Measurements from ENCODE around the gene TDO2.
"Not testable (repeated sequence)": the region's sequence is repeated elsewhere in the genome, so short reads cannot be mapped to it uniquely, and the experiment has no call there.

TDO2 gene

DNA sequence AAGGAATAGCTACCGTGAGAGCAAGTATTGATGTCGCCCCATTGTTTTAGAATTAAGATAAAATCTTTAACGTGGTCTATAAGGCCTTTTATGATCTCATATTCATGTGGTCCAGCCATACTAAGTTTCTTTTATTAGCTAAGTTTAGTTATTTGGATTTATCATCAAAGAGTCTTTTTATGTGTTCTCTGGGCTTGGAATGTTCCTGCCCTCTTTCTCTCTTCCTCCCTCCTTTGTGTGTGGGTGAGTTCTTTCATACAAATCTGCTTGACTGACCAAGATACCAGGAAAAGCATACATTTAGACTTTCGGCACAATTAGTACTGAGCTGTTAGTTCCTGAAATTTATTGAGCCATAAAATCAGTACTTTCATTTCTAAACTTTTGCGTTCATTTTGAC lies 11.3 kb downstream of the TDO2 start:
- no peak overlapping the region for H3K4me3 Mint-ChIP-seq
- DNase-seq: no peak
- no peaks in the 10 kb centered on the region for H3K9me3 Mint-ChIP-seq
- H3K36me3 Mint-ChIP-seq (ENCODE audit: insufficient read depth): no peaks in the 10 kb centered on the region
- no peak overlapping the region for H3K27ac Mint-ChIP-seq
- no peak for ATAC-seq (replicated peaks)
- H3K27me3 Mint-ChIP-seq: peaks cover 5 to 8% of the 10 kb centered on the region in 2 donors
- H3K4me1 Mint-ChIP-seq (ENCODE audit: low read depth in 2 of 2): no peaks in the 10 kb centered on the region

DNA sequence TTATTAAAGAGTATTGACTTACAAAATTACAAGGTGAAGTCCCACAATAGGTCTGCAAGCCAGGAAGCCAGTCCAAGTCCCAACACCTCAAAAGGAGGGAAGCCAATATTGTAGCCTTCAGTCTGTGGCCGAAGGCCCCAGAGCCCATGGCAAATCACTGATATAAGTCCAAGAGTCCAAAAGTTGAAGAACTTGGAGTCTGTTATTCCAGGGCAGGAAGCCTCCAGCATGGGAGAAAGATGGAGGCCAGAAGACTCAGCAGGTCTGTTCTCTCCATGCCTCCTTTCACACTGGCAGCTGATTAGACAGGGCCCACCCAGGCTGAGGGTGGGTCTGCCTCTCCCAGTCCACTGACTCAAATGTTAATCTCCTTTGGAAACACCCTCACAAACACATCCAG lies 18.1 kb downstream of the TDO2 start:
- no peak for ATAC-seq (replicated peaks)

DNA sequence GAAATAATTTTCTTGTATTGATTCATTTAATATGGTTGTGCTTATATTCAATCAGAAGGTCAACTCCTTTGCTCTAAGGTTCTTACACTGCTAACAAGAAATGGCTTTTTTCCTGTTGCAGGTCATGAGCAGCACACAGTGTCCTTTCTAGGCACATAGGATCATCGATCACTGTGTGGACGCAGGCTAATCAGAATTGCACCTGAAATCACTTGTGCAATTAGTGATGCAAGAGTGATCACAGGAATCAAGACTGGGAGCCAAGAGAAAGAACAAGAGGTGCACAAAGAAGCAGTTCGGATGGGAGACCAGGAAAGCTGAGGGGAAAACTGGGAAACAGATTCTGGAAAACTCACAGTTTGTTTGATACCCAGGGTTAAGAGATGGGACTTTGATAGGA lies 21.1 kb downstream of the TDO2 start:
- H3K36me3 Mint-ChIP-seq (ENCODE audit: insufficient read depth): peaks cover 28% of the 10 kb centered on the region
- DNase-seq: no peak
- no peak overlapping the region for H3K4me3 Mint-ChIP-seq
- no peak overlapping the region for H3K27ac Mint-ChIP-seq
- no peaks in the 10 kb centered on the region for H3K9me3 Mint-ChIP-seq
- no peaks in the 10 kb centered on the region for H3K27me3 Mint-ChIP-seq
- H3K4me1 Mint-ChIP-seq (ENCODE audit: low read depth in 2 of 2): no peaks in the 10 kb centered on the region
- ATAC-seq (replicated peaks): no peak

More for the DNA sequence above, 18.1 kb downstream of the TDO2 start:
- no peaks in the 10 kb centered on the region for H3K27me3 Mint-ChIP-seq
- H3K36me3 Mint-ChIP-seq (ENCODE audit: insufficient read depth): peaks cover 7% of the 10 kb centered on the region
- DNase-seq: no peak
- H3K9me3 Mint-ChIP-seq: no peaks in the 10 kb centered on the region
- H3K4me3 Mint-ChIP-seq: no peak overlapping the region
- no peak overlapping the region for H3K27ac Mint-ChIP-seq
- no peaks in the 10 kb centered on the region for H3K4me1 Mint-ChIP-seq (ENCODE audit: low read depth in 2 of 2)

DNA sequence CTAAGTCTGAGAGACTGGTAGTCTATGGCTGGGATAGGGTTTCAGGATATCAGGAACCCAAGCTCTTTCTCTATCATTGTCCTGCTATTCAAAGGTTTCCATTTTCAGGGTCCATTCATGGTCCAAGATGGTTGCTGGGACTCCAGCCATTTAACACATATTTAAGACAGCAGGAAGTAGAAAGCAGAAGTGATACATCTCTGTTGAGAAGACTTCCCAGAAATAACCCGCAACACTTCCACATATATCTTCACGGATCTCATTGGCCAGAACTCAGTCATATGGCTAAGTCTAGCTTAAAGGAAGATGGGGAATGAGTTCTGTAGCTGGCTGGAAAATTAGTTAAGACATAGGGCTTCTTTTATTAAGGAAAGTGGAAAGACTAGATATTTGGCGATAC lies 26.3 kb downstream of the TDO2 start:
- no peak overlapping the region for H3K27ac Mint-ChIP-seq
- DNase-seq: no peak
- no peaks in the 10 kb centered on the region for H3K4me1 Mint-ChIP-seq (ENCODE audit: low read depth in 2 of 2)
- no peaks in the 10 kb centered on the region for H3K27me3 Mint-ChIP-seq
- ATAC-seq (replicated peaks): no peak
- peaks cover 23% of the 10 kb centered on the region for H3K36me3 Mint-ChIP-seq (ENCODE audit: insufficient read depth)
- H3K9me3 Mint-ChIP-seq: no peaks in the 10 kb centered on the region
- H3K4me3 Mint-ChIP-seq: no peak overlapping the region

DNA sequence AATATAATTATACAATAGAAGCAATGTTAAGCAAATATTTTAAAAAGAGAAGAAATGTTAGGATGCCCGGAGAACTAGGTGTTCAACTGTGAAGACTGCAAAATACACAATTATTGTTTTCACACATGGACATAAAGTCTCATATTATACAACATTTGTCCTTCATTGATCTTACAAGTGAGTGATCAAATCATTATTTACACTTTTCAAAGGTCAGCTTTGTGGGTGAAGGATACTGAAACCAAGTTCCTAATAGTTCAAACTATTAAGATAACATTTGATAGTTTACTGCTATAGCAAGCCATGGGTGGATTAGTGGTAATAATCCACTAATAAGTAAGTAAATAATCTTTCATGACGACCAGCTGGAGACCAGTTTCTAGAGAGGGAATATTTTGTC lies 26.8 kb downstream of the TDO2 start:
- DNase-seq (no peak), ATAC-seq (replicated peaks) (no peak)
- no peaks in the 10 kb centered on the region for H3K4me1 Mint-ChIP-seq (ENCODE audit: low read depth in 2 of 2)
- H3K27me3 Mint-ChIP-seq: no peaks in the 10 kb centered on the region
- H3K4me3 Mint-ChIP-seq: no peak overlapping the region
- no peaks in the 10 kb centered on the region for H3K9me3 Mint-ChIP-seq
- peaks cover 23% of the 10 kb centered on the region for H3K36me3 Mint-ChIP-seq (ENCODE audit: insufficient read depth)
- no peak overlapping the region for H3K27ac Mint-ChIP-seq

DNA sequence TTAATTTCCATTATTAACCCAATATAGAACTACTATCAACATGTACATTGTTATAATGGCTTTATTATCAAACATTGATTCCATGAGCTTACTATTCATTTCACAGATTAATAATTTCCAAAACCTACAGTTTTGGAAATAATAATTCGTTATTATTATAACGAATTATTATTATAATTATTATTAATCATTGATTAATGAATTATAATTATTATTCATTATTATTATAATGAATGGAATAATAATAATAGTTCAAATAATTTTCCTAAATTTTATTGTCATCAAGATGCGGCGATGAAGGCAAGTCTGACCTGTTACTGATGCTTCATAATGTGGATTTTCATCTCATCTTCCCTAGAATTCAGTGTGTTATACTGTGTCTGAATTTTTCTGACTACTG lies 28.1 kb downstream of the TDO2 start:
- H3K4me1 Mint-ChIP-seq (ENCODE audit: low read depth in 2 of 2): no peaks in the 10 kb centered on the region
- no peak for ATAC-seq (replicated peaks)
- H3K9me3 Mint-ChIP-seq: no peaks in the 10 kb centered on the region
- H3K36me3 Mint-ChIP-seq (ENCODE audit: insufficient read depth): peaks cover 25% of the 10 kb centered on the region
- no peak overlapping the region for H3K27ac Mint-ChIP-seq
- no peak for DNase-seq
- no peak overlapping the region for H3K4me3 Mint-ChIP-seq
- H3K27me3 Mint-ChIP-seq: no peaks in the 10 kb centered on the region

DNA sequence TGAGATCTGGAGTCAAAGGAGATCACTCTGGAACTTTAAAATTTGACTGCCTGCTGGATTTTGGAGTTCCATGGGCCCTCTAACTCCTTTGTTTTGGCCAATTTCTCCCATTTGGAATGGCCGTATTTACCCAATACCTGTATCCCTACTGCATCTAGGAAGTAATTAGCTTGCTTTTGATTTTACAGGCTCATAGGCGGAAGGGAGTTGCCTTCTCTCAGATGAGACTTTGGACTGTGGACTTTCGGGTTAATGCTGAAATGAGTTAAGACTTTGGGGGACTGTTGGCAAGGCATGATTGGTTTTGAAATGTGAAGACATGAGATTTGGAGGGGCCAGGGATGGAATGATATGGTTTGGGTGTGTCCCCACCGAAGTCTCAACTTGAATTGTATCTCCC lies 31.1 kb downstream of the TDO2 start:
- not testable (repeated sequence) for H3K4me3 Mint-ChIP-seq; H3K27ac Mint-ChIP-seq; H3K4me1 Mint-ChIP-seq (ENCODE audit: low read depth in 2 of 2); DNase-seq; H3K9me3 Mint-ChIP-seq; ATAC-seq (replicated peaks); H3K27me3 Mint-ChIP-seq
- H3K36me3 Mint-ChIP-seq (ENCODE audit: insufficient read depth): peaks cover 13% of the 10 kb centered on the region

DNA sequence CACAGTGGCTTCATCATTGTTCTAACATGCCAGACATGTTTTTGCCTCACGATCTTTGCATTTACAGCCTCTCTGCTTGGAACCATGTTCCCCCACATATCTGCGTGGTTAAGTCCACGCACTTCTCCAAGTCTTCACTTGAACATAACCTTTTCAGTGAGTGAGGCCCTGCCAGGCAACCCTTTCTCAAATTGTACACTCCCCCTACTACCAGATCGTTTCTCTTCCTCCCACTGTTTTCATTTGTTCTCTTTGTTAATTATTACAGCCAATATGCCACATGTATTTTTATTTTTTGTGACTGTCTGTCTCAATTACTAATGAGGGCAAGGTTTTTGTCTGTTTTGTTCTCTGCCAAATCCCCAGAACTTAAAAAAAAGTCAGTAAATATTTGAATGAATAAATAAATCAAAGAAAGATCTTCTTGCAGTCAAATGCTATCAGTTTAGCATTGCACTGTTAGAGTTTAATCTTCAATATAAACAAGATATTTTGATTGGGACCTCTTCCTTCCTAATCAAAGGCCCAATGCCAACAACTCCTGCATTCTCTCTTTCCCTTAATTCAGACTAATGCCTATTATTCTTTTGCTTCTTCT lies 32.0 kb downstream of the TDO2 start:
- ATAC-seq (replicated peaks) (no peak), DNase-seq (no peak)
- no peaks in the 10 kb centered on the region for H3K4me1 Mint-ChIP-seq (ENCODE audit: low read depth in 2 of 2)
- H3K27me3 Mint-ChIP-seq: no peaks in the 10 kb centered on the region
- peaks cover 16% of the 10 kb centered on the region for H3K36me3 Mint-ChIP-seq (ENCODE audit: insufficient read depth)
- H3K27ac Mint-ChIP-seq: no peak overlapping the region
- H3K4me3 Mint-ChIP-seq: no peak overlapping the region
- no peaks in the 10 kb centered on the region for H3K9me3 Mint-ChIP-seq

DNA sequence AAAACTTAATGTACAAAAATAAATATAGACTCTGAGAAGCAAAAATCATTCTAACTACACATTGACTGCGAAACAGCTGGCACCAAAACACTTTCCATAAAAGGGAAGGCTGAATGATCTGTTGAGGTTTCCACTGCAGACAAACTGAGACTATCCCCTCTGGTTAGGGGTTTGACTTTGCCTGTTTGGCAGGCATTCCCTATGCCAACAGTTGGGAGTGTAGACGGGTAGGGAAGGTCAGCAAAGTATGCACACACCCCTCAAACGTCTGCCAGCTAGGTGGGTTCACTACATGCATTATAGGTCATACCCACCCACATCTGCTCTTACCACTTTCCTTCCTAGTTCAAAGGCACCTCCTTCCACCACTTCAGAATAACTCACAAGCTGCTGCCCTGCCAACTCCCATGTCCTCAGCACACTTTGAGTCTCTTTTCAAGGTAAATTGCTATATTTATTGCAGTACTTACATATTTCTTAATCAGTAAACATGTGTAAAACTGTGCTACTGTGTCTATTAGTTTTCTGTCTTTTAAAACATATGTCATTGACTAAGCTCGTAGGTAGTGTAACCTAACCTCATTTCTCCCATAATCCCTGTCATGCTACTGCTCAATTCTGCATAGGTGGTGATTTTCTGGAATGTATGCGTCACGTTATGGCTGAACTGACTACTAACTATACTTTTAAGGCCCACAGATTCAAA lies 37.7 kb downstream of the TDO2 start:
- ATAC-seq (replicated peaks): no peak
- no peak for DNase-seq
- no peaks in the 10 kb centered on the region for H3K9me3 Mint-ChIP-seq
- H3K4me1 Mint-ChIP-seq (ENCODE audit: low read depth in 2 of 2): peaks cover 0 to 1% of the 10 kb centered on the region in 2 donors
- no peak overlapping the region for H3K4me3 Mint-ChIP-seq
- peaks cover 26% of the 10 kb centered on the region for H3K36me3 Mint-ChIP-seq (ENCODE audit: insufficient read depth)
- no peak overlapping the region for H3K27ac Mint-ChIP-seq
- no peaks in the 10 kb centered on the region for H3K27me3 Mint-ChIP-seq

DNA sequence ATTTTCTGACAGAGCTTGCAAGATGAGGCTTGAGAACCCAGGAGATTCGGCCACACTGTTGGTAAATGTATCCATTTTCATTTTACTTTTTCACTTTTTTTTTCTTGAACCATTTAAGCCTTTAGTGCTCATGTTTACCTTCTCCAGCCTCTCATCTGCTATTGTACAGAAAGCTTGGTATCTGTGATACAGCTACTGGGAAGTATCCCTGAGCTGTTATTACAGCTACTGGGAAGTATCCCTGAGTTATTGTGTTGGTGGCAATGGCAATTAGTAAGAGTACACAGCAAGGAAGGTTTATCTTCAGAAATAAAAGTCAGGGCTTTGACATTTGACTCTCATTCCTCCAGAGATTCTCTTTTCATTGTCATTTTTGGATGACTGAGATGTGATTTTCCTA lies 38.3 kb downstream of the TDO2 start:
- H3K36me3 Mint-ChIP-seq (ENCODE audit: insufficient read depth): peaks cover 26% of the 10 kb centered on the region
- H3K4me3 Mint-ChIP-seq: no peak overlapping the region
- no peaks in the 10 kb centered on the region for H3K9me3 Mint-ChIP-seq
- H3K4me1 Mint-ChIP-seq (ENCODE audit: low read depth in 2 of 2): peaks cover 0 to 1% of the 10 kb centered on the region in 2 donors
- no peak overlapping the region for H3K27ac Mint-ChIP-seq
- DNase-seq (no peak), ATAC-seq (replicated peaks) (no peak)
- no peaks in the 10 kb centered on the region for H3K27me3 Mint-ChIP-seq

DNA sequence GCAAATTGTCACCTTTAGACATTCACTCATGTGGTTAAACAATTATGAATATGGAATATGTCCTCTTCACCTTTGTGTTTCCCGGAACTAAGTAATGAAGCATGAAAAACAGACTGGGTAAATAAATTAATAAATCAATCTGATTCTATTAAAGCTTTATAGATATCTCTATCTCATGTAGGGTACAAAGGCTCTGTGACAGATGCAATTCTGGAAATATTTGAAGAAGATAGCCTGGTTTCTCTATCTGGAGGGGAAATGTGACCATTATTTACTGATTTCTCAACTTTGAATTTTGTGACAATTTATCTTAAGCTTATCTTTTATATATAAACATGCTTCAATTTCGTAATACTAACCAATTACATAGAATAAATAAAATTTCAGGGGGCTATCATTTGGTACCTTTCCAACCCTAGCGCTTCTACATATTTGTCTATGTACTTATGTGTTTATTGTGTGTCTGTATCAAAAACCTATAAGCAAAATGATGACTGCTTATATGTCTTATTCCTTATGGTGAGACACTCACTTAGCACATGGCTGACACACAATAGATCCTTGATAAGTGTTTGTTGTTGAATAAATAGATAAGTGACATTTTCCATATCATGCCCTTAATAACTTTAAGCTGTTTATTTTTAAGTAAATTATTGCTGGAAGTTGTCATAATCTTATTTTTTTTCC lies 40.3 kb downstream of the TDO2 start:
- peaks cover 25% of the 10 kb centered on the region for H3K36me3 Mint-ChIP-seq (ENCODE audit: insufficient read depth)
- DNase-seq (no peak), ATAC-seq (replicated peaks) (no peak)
- H3K27me3 Mint-ChIP-seq: no peaks in the 10 kb centered on the region
- no peaks in the 10 kb centered on the region for H3K9me3 Mint-ChIP-seq
- H3K4me3 Mint-ChIP-seq: no peak overlapping the region
- peaks cover 5 to 7% of the 10 kb centered on the region in 2 donors for H3K4me1 Mint-ChIP-seq (ENCODE audit: low read depth in 2 of 2)
- H3K27ac Mint-ChIP-seq: no peak overlapping the region

DNA sequence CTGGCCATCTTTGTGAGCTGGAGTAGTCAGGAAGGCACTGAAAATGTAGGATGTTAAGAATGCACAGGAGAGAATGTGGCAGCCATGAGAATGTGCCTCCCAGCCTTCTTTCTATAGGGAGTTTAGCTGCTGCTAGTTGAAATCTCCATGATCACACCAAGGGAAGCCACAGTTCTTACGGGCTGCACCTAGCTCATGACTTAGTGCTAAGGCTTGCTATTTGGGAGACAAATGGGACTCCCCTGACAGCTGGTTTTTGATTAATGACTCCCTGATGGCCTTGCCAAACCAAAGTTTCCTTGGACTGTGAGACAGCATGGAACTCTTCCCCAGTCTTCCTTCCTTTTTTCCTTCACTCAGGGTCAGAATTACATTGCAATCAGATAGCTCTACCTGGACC lies 41.0 kb downstream of the TDO2 start:
- Mint-ChIP-seq H3K4me3 (no peak overlapping the region), H3K36me3 (ENCODE audit: insufficient read depth) (peaks cover 20% of the 10 kb centered on the region), H3K4me1 (ENCODE audit: low read depth in 2 of 2) (peaks cover 9 to 13% of the 10 kb centered on the region in 2 donors), H3K27me3 (no peaks in the 10 kb centered on the region), H3K27ac (no peak overlapping the region), H3K9me3 (no peaks in the 10 kb centered on the region)
- DNase-seq (no peak), ATAC-seq (replicated peaks) (no peak)

DNA sequence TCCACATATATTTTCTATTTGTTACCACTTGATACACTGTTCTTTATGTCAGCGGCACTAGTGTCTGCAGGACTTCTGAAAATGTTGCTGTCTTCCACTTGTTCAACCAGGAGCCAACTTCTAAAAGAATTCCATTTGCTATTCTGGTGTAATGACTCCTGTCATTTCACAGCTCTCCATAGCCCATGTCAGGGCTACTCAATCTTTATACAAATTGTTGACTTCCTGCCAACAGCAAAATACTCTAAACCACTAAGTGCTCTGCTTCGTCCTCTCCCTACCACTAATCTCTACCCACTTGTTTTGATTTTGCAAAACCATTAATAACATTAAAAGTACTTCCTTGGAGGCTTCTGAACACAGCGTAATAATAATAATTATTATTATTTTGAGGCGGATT lies 43.0 kb downstream of the TDO2 start:
- ATAC-seq (replicated peaks) (no peak), DNase-seq (no peak)
- no peaks in the 10 kb centered on the region for H3K9me3 Mint-ChIP-seq
- peaks cover 12 to 15% of the 10 kb centered on the region in 2 donors for H3K4me1 Mint-ChIP-seq (ENCODE audit: low read depth in 2 of 2)
- peak overlapping the region in 1 of 2 donors; percentile 3 for H3K27ac Mint-ChIP-seq
- H3K36me3 Mint-ChIP-seq (ENCODE audit: insufficient read depth): peaks cover 6% of the 10 kb centered on the region
- no peaks in the 10 kb centered on the region for H3K27me3 Mint-ChIP-seq
- H3K4me3 Mint-ChIP-seq: no peak overlapping the region

DNA sequence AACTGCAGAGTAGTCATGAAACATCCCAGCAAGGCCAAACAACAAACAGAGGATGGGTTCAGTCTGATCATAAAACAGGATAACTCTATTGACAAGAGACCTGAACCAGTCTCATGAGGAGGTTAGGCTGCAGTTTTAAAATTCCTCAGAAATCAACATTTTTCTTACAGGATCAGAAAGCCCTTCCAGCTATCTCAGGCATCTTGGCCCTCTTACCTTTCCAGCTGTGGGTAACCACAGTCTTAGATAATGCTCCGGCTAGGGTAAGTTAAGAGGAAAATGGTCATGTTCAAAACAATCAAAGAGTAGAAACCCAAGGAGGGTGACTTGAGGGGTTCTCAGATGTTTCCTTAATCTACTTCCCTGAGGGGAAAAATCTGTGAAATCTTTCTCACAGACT lies 45.0 kb downstream of the TDO2 start:
- ATAC-seq (replicated peaks) (no peak), DNase-seq (no peak)
- Mint-ChIP-seq H3K27me3 (no peaks in the 10 kb centered on the region), H3K4me3 (no peak overlapping the region), H3K36me3 (ENCODE audit: insufficient read depth) (peaks cover 11% of the 10 kb centered on the region), H3K27ac (peak overlapping the region in 1 of 2 donors; percentile 7), H3K4me1 (ENCODE audit: low read depth in 2 of 2) (peaks cover 18 to 30% of the 10 kb centered on the region in 2 donors), H3K9me3 (no peaks in the 10 kb centered on the region)
